DOHH2 (cell line): ENCODE data around the gene GMDS.

Experiments used
- EZH2phosphoT487 ChIP-seq: fragments of 200-600 bp; sonication (generic); IDR thresholded peaks from 2 replicates; pipeline ENCODE4 v1.6.1; 2017; ENCODE audit warnings: borderline replicate concordance, mild to moderate bottlenecking, antibody characterized with exemption, low read length, moderate library complexity, mixed read lengths
- TF ChIP-seq, protein P1 (sequence below): fragments of 200-600 bp; sonication (generic); IDR thresholded peaks from one replicate; pipeline ENCODE4 v1.5.1; 2014; ENCODE audit warnings: antibody characterized with exemption, mild to moderate bottlenecking, low read depth, low read length; ENCODE audit not compliant: poor library complexity, severe bottlenecking

DNA sequence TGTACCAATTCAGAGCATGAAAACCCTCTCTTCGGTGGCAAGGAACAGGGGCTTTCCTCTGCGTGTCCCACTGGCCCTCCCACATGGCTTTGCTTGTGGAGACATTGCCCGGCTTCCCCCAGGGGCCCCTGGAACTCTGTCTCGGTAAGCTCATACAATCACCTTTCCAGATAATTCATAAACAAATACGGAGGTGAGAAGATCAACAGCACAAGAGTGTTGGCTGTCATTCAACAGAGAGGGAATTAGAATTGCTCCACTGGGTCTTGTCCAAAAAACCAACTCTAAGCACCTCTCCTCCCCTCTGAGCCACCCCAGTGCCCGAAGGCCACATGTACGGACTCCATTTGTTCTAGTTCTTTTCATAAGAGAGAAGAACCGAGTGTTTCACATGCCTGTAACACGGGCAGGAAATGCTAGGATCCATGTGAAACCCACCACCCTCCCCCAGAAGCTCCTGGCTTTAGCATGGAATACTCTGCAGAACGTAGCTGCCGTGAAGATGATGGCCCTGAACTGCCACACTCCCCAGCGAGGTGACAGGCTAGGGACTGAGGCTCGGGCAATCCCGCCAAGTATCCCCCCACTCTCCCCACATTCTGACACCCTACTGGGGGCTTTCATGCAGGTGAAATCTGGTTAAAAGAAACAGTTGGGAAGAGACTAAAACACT is 660.3 kb downstream of the GMDS start:
- TF ChIP-seq EZH2phosphoT487: no peak
- TF ChIP-seq, protein P1, sequence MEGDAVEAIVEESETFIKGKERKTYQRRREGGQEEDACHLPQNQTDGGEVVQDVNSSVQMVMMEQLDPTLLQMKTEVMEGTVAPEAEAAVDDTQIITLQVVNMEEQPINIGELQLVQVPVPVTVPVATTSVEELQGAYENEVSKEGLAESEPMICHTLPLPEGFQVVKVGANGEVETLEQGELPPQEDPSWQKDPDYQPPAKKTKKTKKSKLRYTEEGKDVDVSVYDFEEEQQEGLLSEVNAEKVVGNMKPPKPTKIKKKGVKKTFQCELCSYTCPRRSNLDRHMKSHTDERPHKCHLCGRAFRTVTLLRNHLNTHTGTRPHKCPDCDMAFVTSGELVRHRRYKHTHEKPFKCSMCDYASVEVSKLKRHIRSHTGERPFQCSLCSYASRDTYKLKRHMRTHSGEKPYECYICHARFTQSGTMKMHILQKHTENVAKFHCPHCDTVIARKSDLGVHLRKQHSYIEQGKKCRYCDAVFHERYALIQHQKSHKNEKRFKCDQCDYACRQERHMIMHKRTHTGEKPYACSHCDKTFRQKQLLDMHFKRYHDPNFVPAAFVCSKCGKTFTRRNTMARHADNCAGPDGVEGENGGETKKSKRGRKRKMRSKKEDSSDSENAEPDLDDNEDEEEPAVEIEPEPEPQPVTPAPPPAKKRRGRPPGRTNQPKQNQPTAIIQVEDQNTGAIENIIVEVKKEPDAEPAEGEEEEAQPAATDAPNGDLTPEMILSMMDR: no peak
